ENCODE measurements around the gene DAPK1.

The DAPK1 gene

GRCh38 chr9:87611776-87612175 is 114.1 kb downstream of the DAPK1 start:
- Histone ChIP-seq H3K27ac (ENCODE audit: low read length) (no peak overlapping the region), H3K36me3 (replicated peaks; ENCODE audit: insufficient read depth, low read length) (no peaks in the 10 kb centered on the region)

GRCh38 chr9:87612536-87612935 is 114.9 kb downstream of the DAPK1 start:
- H3K4me3 ChIP-seq (ENCODE audit: low read length), result no peak overlapping the region
- DNase-seq, result no peak
- H3K4me1 ChIP-seq (ENCODE audit: low read length), result no peaks in the 10 kb centered on the region
- H3F3A ChIP-seq (ENCODE audit: insufficient read depth, low read length), result no peaks in the 10 kb centered on the region
- no peaks in the 10 kb centered on the region for H3K27me3 ChIP-seq (replicated peaks; ENCODE audit: insufficient read depth, low read length)
- H4K20me1 ChIP-seq (ENCODE audit: insufficient read depth, low read length), result no peaks in the 10 kb centered on the region
- H3K27ac ChIP-seq (ENCODE audit: low read length), result no peak overlapping the region
- H3K9ac ChIP-seq (ENCODE audit: low read length), result no peak overlapping the region
- H3K36me3 ChIP-seq (replicated peaks; ENCODE audit: insufficient read depth, low read length), result no peaks in the 10 kb centered on the region
- H3K4me2 ChIP-seq (ENCODE audit: low read depth, low read length), result no peak overlapping the region
- no peaks in the 10 kb centered on the region for H3K9me2 ChIP-seq (replicated peaks; ENCODE audit: insufficient read depth, low read length)
- no peaks in the 10 kb centered on the region for H3K9me3 ChIP-seq (replicated peaks; ENCODE audit: insufficient read depth, low read length)
- TF ChIP-seq EZH2phosphoT487 (IDR thresholded peaks at IDR 0.05; ENCODE audit: low read length) (no peak), CTCF (IDR thresholded peaks at IDR 0.05; ENCODE audit: low read length) (no peak), EZH2 (optimal IDR thresholded peaks at IDR 0.05; ENCODE audit: low read depth, low read length) (no peak)
- no peak overlapping the region for H2AFZ ChIP-seq (ENCODE audit: low read length)
- H3K79me2 ChIP-seq (ENCODE audit: low read length), result peaks cover 7% of the 10 kb centered on the region; the same call in 1 of the 2 replicates

More at GRCh38 chr9:87611776-87612175, 114.1 kb downstream of the DAPK1 start:
- Histone ChIP-seq H3K27me3 (replicated peaks; ENCODE audit: insufficient read depth, low read length) (no peaks in the 10 kb centered on the region), H3K9me3 (replicated peaks; ENCODE audit: insufficient read depth, low read length) (no peaks in the 10 kb centered on the region), H3K4me2 (ENCODE audit: low read depth, low read length) (no peak overlapping the region), H3K9me2 (replicated peaks; ENCODE audit: insufficient read depth, low read length) (no peaks in the 10 kb centered on the region), H3K9ac (ENCODE audit: low read length) (no peak overlapping the region), H3K4me1 (ENCODE audit: low read length) (no peaks in the 10 kb centered on the region), H3K79me2 (ENCODE audit: low read length) (peaks cover 7% of the 10 kb centered on the region; the same call in 1 of the 2 replicates), H3K4me3 (ENCODE audit: low read length) (no peak overlapping the region), H3F3A (ENCODE audit: insufficient read depth, low read length) (no peaks in the 10 kb centered on the region), H2AFZ (ENCODE audit: low read length) (no peak overlapping the region), H4K20me1 (ENCODE audit: insufficient read depth, low read length) (no peaks in the 10 kb centered on the region)
- DNase-seq, result no peak
- no peak for TF ChIP-seq EZH2phosphoT487 (IDR thresholded peaks at IDR 0.05; ENCODE audit: low read length)
- TF ChIP-seq EZH2 (optimal IDR thresholded peaks at IDR 0.05; ENCODE audit: low read depth, low read length), result no peak
- no peak for TF ChIP-seq CTCF (IDR thresholded peaks at IDR 0.05; ENCODE audit: low read length)

- Histone ChIP-seq H3K4me3 (ENCODE audit: low read length) (no peak overlapping the region), H3K27ac (ENCODE audit: low read length) (no peak overlapping the region), H2AFZ (ENCODE audit: low read length) (no peak overlapping the region), H3K9ac (ENCODE audit: low read length) (no peak overlapping the region), H3K4me1 (ENCODE audit: low read length) (no peaks in the 10 kb centered on the region), H3K4me2 (ENCODE audit: low read depth, low read length) (no peak overlapping the region), H3K36me3 (replicated peaks; ENCODE audit: insufficient read depth, low read length) (no peaks in the 10 kb centered on the region), H3K9me3 (replicated peaks; ENCODE audit: insufficient read depth, low read length) (no peaks in the 10 kb centered on the region), H3F3A (ENCODE audit: insufficient read depth, low read length) (no peaks in the 10 kb centered on the region), H3K9me2 (replicated peaks; ENCODE audit: insufficient read depth, low read length) (no peaks in the 10 kb centered on the region), H4K20me1 (ENCODE audit: insufficient read depth, low read length) (no peaks in the 10 kb centered on the region), H3K27me3 (replicated peaks; ENCODE audit: insufficient read depth, low read length) (no peaks in the 10 kb centered on the region), H3K79me2 (ENCODE audit: low read length) (peaks cover 10% of the 10 kb centered on the region)
- no peak for TF ChIP-seq CTCF (IDR thresholded peaks at IDR 0.05; ENCODE audit: low read length)
- no peak for TF ChIP-seq EZH2phosphoT487 (IDR thresholded peaks at IDR 0.05; ENCODE audit: low read length)
- no peak for TF ChIP-seq EZH2 (optimal IDR thresholded peaks at IDR 0.05; ENCODE audit: low read depth, low read length)
- DNase-seq, result no peak
These were observed 115.8 kb downstream of the DAPK1 start for GRCh38 chr9:87613265-87614111.
